NT2/D1 (cell line): ENCODE data around the gene SPRY4.

Experiments
- SUZ12 ChIP-seq: IDR thresholded peaks from 2 replicates; pipeline ENCODE4 v1.6.1; 2011; ENCODE audit not compliant: insufficient read length, insufficient read depth; ENCODE audit errors: extremely low read depth
- ZNF274 ChIP-seq: IDR thresholded peaks from 2 replicates; pipeline ENCODE4 v1.6.1; 2011; ENCODE audit warnings: mild to moderate bottlenecking, low read depth, low read length

DNA sequence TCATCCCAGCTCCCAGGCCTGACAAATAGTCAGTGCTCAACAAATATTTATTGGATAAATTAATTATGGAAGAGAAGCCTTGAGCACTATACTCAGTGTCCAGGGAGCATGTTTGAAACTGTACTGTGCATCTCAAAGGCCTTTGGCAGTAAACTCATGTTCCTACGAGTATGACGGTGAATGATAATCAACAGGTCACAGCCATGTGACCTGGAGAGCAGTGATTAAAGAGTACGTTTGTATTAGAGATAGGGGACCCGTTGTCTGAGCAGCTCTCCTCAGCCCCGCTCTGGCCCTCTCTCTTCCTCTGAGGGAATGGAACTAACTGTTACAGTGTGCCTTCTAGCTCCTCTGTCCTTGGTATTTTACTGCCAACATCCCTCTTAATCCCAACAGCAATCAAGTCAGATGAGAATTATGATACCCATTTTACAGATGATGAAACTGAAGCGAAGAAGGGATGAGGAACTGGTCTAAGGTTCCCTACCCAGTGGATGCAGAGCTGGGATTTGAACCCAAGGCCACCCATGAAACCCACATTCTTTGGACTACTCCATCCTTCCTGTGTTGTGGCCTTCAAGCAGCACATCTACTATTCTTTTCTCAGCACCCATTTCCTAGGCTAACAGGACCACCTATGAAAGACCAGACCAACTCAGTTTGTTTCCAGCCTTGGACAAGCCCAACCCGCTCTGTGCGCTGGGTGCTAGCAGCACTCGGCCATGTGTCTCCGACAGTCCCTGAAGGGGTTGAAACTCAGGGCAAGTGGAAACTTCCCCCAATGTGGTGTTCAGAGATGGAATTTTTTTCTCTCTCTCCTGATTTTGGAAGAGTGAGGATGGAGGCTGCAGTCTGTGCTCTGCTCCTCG is 34.9 kb downstream of the SPRY4 start:
- TF ChIP-seq ZNF274 (no peak), SUZ12 (no peak)
